ENCODE results near the gene KCNC1. TPM values are rescaled to one million over a fixed set of nuclear protein-coding genes. Genes with fewer than 3 reads are reported as not detected.

KCNC1 gene
- total and polyA plus RNA-seq, 2 experiments from 2014 or later: 0.11 TPM; not detected in 1

DNA sequence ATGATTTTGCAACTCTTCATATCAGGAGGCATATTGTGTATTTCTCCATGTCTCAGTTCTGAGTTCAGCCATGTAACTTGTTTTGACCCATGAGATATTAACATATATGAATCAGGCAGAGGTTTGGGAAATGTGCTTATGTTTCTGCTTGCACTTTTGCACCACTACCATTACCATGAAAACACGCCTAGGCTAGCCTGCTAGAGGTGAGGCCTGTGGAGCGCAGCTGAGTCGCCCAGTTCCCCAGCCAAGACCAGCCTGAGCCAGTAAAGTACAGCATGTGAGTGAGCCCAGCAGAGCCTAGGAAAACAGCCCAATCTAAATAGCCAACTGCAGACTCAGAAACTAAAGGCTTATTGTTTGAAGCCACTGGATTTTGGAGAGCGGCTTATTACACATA, 33.6 kb upstream of the KCNC1 start:
- H2AFZ ChIP-seq: no peak overlapping the region
- no peak overlapping the region for H3K4me3 ChIP-seq
- ATAC-seq (no peak; the same call in 1 of the 3 replicates), DNase-seq (ENCODE audit: low spot score) (no peak)
- no peaks in the 10 kb centered on the region for H3K36me3 ChIP-seq (ENCODE audit: insufficient read depth)
- H3K27me3 ChIP-seq (ENCODE audit: insufficient read depth): peaks cover 25% of the 10 kb centered on the region
- H3K27ac Mint-ChIP-seq: no peak overlapping the region
- H3F3A ChIP-seq (replicated peaks; ENCODE audit: low read depth): no peaks in the 10 kb centered on the region
- no peaks in the 10 kb centered on the region for H3K9me2 ChIP-seq (ENCODE audit: insufficient read depth)
- no peaks in the 10 kb centered on the region for H3K79me2 ChIP-seq (replicated peaks; ENCODE audit: insufficient read depth)
- peaks cover 18% of the 10 kb centered on the region for H3K27me3 Mint-ChIP-seq (ENCODE audit: insufficient read depth, low read depth, poor library complexity)
- no peaks in the 10 kb centered on the region for H3K4me1 Mint-ChIP-seq
- no peak overlapping the region for H3K27ac ChIP-seq (ENCODE audit: low read depth)
- H3K4me3 Mint-ChIP-seq: no peak overlapping the region
- H3K9me3 Mint-ChIP-seq: peaks cover 12% of the 10 kb centered on the region
- H3K4me2 ChIP-seq: no peak overlapping the region
- no peaks in the 10 kb centered on the region for H3K4me1 ChIP-seq (ENCODE audit: insufficient read depth)
- TF ChIP-seq, protein P1, sequence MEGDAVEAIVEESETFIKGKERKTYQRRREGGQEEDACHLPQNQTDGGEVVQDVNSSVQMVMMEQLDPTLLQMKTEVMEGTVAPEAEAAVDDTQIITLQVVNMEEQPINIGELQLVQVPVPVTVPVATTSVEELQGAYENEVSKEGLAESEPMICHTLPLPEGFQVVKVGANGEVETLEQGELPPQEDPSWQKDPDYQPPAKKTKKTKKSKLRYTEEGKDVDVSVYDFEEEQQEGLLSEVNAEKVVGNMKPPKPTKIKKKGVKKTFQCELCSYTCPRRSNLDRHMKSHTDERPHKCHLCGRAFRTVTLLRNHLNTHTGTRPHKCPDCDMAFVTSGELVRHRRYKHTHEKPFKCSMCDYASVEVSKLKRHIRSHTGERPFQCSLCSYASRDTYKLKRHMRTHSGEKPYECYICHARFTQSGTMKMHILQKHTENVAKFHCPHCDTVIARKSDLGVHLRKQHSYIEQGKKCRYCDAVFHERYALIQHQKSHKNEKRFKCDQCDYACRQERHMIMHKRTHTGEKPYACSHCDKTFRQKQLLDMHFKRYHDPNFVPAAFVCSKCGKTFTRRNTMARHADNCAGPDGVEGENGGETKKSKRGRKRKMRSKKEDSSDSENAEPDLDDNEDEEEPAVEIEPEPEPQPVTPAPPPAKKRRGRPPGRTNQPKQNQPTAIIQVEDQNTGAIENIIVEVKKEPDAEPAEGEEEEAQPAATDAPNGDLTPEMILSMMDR (conservative IDR thresholded peaks at IDR 0.05; ENCODE audit: low read depth in 2 of 2): no peak
- no peak for TF ChIP-seq JUNB (IDR thresholded peaks at IDR 0.05; ENCODE audit: unreplicated experiment)
- TF ChIP-seq, protein P2, sequence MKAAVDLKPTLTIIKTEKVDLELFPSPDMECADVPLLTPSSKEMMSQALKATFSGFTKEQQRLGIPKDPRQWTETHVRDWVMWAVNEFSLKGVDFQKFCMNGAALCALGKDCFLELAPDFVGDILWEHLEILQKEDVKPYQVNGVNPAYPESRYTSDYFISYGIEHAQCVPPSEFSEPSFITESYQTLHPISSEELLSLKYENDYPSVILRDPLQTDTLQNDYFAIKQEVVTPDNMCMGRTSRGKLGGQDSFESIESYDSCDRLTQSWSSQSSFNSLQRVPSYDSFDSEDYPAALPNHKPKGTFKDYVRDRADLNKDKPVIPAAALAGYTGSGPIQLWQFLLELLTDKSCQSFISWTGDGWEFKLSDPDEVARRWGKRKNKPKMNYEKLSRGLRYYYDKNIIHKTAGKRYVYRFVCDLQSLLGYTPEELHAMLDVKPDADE (IDR thresholded peaks at IDR 0.05): no peak
- no peak for TF ChIP-seq POLR2AphosphoS5 (IDR thresholded peaks at IDR 0.05; ENCODE audit: low read depth)
- TF ChIP-seq EZH2phosphoT487 (IDR thresholded peaks at IDR 0.05; ENCODE audit: unreplicated experiment): no peak
- TF ChIP-seq, protein P3, sequence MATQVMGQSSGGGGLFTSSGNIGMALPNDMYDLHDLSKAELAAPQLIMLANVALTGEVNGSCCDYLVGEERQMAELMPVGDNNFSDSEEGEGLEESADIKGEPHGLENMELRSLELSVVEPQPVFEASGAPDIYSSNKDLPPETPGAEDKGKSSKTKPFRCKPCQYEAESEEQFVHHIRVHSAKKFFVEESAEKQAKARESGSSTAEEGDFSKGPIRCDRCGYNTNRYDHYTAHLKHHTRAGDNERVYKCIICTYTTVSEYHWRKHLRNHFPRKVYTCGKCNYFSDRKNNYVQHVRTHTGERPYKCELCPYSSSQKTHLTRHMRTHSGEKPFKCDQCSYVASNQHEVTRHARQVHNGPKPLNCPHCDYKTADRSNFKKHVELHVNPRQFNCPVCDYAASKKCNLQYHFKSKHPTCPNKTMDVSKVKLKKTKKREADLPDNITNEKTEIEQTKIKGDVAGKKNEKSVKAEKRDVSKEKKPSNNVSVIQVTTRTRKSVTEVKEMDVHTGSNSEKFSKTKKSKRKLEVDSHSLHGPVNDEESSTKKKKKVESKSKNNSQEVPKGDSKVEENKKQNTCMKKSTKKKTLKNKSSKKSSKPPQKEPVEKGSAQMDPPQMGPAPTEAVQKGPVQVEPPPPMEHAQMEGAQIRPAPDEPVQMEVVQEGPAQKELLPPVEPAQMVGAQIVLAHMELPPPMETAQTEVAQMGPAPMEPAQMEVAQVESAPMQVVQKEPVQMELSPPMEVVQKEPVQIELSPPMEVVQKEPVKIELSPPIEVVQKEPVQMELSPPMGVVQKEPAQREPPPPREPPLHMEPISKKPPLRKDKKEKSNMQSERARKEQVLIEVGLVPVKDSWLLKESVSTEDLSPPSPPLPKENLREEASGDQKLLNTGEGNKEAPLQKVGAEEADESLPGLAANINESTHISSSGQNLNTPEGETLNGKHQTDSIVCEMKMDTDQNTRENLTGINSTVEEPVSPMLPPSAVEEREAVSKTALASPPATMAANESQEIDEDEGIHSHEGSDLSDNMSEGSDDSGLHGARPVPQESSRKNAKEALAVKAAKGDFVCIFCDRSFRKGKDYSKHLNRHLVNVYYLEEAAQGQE (IDR thresholded peaks at IDR 0.05; ENCODE audit: unreplicated experiment): no peak
- TF ChIP-seq STAT1 (IDR thresholded peaks at IDR 0.05; ENCODE audit: unreplicated experiment): no peak
- TF ChIP-seq, protein P4, sequence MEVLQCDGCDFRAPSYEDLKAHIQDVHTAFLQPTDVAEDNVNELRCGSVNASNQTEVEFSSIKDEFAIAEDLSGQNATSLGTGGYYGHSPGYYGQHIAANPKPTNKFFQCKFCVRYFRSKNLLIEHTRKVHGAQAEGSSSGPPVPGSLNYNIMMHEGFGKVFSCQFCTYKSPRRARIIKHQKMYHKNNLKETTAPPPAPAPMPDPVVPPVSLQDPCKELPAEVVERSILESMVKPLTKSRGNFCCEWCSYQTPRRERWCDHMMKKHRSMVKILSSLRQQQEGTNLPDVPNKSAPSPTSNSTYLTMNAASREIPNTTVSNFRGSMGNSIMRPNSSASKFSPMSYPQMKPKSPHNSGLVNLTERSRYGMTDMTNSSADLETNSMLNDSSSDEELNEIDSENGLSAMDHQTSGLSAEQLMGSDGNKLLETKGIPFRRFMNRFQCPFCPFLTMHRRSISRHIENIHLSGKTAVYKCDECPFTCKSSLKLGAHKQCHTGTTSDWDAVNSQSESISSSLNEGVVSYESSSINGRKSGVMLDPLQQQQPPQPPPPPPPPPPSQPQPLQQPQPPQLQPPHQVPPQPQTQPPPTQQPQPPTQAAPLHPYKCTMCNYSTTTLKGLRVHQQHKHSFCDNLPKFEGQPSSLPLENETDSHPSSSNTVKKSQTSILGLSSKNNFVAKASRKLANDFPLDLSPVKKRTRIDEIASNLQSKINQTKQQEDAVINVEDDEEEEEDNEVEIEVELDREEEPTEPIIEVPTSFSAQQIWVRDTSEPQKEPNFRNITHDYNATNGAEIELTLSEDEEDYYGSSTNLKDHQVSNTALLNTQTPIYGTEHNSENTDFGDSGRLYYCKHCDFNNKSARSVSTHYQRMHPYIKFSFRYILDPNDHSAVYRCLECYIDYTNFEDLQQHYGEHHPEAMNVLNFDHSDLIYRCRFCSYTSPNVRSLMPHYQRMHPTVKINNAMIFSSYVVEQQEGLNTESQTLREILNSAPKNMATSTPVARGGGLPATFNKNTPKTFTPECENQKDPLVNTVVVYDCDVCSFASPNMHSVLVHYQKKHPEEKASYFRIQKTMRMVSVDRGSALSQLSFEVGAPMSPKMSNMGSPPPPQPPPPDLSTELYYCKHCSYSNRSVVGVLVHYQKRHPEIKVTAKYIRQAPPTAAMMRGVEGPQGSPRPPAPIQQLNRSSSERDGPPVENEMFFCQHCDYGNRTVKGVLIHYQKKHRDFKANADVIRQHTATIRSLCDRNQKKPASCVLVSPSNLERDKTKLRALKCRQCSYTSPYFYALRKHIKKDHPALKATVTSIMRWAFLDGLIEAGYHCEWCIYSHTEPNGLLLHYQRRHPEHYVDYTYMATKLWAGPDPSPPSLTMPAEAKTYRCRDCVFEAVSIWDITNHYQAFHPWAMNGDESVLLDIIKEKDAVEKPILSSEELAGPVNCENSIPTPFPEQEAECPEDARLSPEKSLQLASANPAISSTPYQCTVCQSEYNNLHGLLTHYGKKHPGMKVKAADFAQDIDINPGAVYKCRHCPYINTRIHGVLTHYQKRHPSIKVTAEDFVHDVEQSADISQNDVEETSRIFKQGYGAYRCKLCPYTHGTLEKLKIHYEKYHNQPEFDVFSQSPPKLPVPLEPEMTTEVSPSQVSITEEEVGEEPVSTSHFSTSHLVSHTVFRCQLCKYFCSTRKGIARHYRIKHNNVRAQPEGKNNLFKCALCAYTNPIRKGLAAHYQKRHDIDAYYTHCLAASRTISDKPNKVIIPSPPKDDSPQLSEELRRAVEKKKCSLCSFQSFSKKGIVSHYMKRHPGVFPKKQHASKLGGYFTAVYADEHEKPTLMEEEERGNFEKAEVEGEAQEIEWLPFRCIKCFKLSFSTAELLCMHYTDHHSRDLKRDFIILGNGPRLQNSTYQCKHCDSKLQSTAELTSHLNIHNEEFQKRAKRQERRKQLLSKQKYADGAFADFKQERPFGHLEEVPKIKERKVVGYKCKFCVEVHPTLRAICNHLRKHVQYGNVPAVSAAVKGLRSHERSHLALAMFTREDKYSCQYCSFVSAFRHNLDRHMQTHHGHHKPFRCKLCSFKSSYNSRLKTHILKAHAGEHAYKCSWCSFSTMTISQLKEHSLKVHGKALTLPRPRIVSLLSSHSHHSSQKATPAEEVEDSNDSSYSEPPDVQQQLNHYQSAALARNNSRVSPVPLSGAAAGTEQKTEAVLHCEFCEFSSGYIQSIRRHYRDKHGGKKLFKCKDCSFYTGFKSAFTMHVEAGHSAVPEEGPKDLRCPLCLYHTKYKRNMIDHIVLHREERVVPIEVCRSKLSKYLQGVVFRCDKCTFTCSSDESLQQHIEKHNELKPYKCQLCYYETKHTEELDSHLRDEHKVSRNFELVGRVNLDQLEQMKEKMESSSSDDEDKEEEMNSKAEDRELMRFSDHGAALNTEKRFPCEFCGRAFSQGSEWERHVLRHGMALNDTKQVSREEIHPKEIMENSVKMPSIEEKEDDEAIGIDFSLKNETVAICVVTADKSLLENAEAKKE (CRISPR knock-in tag; IDR thresholded peaks at IDR 0.05): no peak
- TF ChIP-seq ZNF331 (CRISPR knock-in tag; IDR thresholded peaks at IDR 0.05; ENCODE audit: low read depth): no peak
- no peak for TF ChIP-seq EZH2 (IDR thresholded peaks at IDR 0.05; ENCODE audit: low read depth, unreplicated experiment)
- TF ChIP-seq ZNF114 (CRISPR knock-in tag; IDR thresholded peaks at IDR 0.05): no peak
- TF ChIP-seq NANOG (IDR thresholded peaks at IDR 0.05; ENCODE audit: borderline replicate concordance): no peak
- TF ChIP-seq CREB1 (CRISPR knock-in tag; IDR thresholded peaks at IDR 0.05; ENCODE audit: low read depth): no peak
- peaks cover 3% of the 10 kb centered on the region; the same call in 1 of the 2 replicates for H4K20me1 ChIP-seq (replicated peaks; ENCODE audit: insufficient read depth)
- H3K36me3 Mint-ChIP-seq (ENCODE audit: low read depth): peaks cover 3% of the 10 kb centered on the region; the same call in 2 of the 3 replicates

Data from GM23338 (cell line).